Endothelial cell of umbilical vein (primary cell): ENCODE measurements around the gene TOR1AIP1.

Experiments used
- EZH2 ChIP-seq: IDR thresholded peaks from 2 replicates; pipeline ENCODE4 v1.6.1; 2012; ENCODE audit warnings: borderline replicate concordance, low read depth, mild to moderate bottlenecking, moderate library complexity, low read length, inconsistent platforms; ENCODE audit not compliant: severe bottlenecking
- MYC ChIP-seq: IDR thresholded peaks from one replicate; pipeline ENCODE4 v1.6.1; 2011; ENCODE audit warnings: mild to moderate bottlenecking, low read depth, low read length
- POLR2A ChIP-seq: IDR thresholded peaks from 2 replicates; pipeline ENCODE4 v1.6.1; 2012; ENCODE audit warnings: low read depth, mild to moderate bottlenecking, control low read depth, low read length
- POLR2AphosphoS5 ChIP-seq: IDR thresholded peaks from 2 replicates; pipeline ENCODE4 v1.6.1; 2012; ENCODE audit warnings: low read depth, mild to moderate bottlenecking, control low read depth, low read length, moderate library complexity; ENCODE audit not compliant: insufficient read depth
- TF ChIP-seq, protein P1 (sequence below): IDR thresholded peaks from 2 replicates; pipeline ENCODE4 v1.6.1; 2011; ENCODE audit not compliant: insufficient read depth, insufficient read length
- TF ChIP-seq, protein P2 (sequence below), 2 donors: IDR thresholded peaks; 1 replicate in 1 of 2; 2 replicates in 1 of 2; pipeline ENCODE4 v1.5.1; 2011; ENCODE audit warnings: low read length in 2 of 2, mild to moderate bottlenecking in 2 of 2, moderate library complexity in 2 of 2, control low read depth in 1 of 2, inconsistent platforms in 1 of 2, low read depth in 1 of 2; ENCODE audit not compliant: insufficient read depth in 1 of 2; ENCODE audit errors: extremely low read depth in 1 of 2

DNA sequence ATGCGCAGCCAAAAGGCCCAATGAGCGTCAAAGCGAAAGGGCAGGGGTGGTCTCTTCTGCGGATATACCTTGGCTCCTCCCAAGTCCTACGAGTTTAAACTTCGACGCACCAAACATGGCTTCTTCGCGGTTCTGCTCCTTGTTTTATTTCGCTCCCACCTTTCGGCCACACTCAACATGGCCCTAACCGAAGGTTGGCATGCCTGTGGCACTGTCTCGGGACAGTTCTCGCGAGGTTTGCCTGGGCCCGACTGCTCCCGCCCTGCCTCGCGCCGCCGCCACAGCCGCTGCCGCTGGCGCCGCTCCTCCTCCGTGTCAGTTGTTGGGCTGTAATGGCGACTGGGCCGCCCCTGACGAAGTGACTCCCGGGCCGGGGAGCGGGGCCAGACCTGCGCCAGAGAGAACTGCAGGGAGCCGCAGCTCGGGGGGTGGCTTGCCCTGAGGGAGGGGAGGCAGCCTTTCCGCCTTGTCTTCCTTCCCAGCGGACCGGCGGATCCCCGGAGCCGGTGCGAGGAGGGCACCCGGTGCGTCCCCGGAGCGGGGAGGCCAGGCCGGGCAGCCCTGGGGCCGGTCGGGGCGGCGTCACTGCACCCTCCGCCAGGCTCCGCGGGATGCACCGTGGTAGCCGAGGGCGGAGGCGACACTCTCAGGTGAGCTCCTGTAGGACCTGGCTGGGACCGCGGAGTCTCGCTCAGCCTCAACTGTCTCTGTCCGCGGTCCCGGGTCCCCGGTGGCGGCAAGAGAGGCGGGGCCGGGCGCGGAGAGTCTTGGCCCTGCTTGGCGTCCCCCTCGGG is 72.6 kb downstream of the TOR1AIP1 start, which contains the start of gene CEP350:
- TF ChIP-seq EZH2 (no peak), MYC (peak; percentile 69), POLR2A (peak; percentile 87), POLR2AphosphoS5 (peak; percentile 80)
- TF ChIP-seq, protein P1, sequence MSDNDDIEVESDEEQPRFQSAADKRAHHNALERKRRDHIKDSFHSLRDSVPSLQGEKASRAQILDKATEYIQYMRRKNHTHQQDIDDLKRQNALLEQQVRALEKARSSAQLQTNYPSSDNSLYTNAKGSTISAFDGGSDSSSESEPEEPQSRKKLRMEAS, result peak; percentile 34
- TF ChIP-seq, protein P2, sequence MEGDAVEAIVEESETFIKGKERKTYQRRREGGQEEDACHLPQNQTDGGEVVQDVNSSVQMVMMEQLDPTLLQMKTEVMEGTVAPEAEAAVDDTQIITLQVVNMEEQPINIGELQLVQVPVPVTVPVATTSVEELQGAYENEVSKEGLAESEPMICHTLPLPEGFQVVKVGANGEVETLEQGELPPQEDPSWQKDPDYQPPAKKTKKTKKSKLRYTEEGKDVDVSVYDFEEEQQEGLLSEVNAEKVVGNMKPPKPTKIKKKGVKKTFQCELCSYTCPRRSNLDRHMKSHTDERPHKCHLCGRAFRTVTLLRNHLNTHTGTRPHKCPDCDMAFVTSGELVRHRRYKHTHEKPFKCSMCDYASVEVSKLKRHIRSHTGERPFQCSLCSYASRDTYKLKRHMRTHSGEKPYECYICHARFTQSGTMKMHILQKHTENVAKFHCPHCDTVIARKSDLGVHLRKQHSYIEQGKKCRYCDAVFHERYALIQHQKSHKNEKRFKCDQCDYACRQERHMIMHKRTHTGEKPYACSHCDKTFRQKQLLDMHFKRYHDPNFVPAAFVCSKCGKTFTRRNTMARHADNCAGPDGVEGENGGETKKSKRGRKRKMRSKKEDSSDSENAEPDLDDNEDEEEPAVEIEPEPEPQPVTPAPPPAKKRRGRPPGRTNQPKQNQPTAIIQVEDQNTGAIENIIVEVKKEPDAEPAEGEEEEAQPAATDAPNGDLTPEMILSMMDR (IDR thresholded peaks at IDR 0.05; ENCODE audit: extremely low read depth in 1 of 2, insufficient read depth in 1 of 2, low read depth in 1 of 2, low read length in 2 of 2), result no peak
